Stimulated activated CD4-positive, alpha-beta T cell treated with anti-CD3 and anti-CD28 coated beads, Interleukin-2, amount 100 ng/mL, for 4 hours (primary cell): Measurements from ENCODE around the gene CDH1.
"Not testable (repeated sequence)": the region's sequence is repeated elsewhere in the genome, so short reads cannot be mapped to it uniquely, and the experiment has no call there.

Experiments
- DNase-seq: peaks from one replicate; pipeline ENCODE4 v3.0.0-alpha.2; 2020; ENCODE audit warnings: low read depth

CDH1 gene

GRCh38 chr16:68790944-68791343 lies 53.9 kb downstream of the CDH1 start:
- DNase-seq, result no peak

GRCh38 chr16:68792465-68793324 lies 55.6 kb downstream of the CDH1 start:
- DNase-seq, result no peak

- DNase-seq, result no peak
Observed at GRCh38 chr16:68793401-68793857, 56.3 kb downstream of the CDH1 start.

- no peak for DNase-seq
Observed at GRCh38 chr16:68798398-68798797, 61.3 kb downstream of the CDH1 start.

DNA sequence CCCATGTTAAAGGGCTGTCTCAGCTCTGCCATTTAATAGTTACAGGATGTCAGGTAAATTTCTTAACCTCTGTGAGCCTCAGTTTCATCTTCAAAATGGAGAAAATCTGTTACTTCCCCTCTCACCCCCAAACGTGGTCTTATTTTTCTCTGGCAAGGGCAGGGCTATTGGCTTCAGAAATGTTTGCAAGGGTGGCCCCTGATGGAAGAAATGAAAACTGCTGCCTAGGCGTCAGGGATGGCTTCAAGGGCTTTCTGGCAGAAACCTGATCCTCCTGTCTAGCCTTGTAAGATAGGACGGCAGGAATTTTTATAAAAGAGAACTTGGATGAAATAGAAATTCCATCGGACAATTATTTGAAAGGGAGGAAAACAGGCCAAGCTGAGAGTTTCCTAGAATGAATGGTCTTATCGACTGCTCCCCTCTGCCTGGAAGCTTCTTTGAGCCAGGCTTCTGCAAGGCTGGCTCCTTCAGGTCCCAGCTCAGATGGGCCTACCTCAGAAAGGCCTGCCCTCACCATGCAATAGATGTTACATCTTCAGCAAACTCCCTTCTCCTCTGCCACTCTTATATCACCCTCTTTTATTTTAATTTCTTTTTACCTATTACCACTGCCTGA lies 63.3 kb downstream of the CDH1 start:
- peak; percentile 6 for DNase-seq

DNA sequence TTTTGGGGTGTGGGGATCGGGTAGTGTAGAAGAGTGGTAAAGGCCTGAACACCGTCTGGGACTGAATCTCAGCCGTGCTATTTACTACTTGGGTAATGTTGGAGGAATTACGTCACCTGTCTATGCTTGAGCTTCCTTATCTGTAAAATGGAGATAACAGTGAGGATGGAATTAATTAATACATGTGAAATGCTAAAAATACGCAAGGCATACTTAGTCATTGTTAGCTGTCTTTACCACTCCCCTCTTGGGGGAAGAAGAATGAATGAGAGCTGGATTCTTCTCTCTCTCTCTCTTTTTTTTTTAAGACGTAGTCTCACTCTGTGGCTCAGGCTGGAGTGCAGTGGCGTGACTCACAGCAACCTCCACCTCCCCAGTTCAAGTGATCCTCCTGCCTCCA lies 65.1 kb downstream of the CDH1 start:
- no peak for DNase-seq

GRCh38 chr16:68806422-68806821 lies 69.3 kb downstream of the CDH1 start:
- no peak for DNase-seq

GRCh38 chr16:68806981-68807380 lies 69.9 kb downstream of the CDH1 start:
- DNase-seq, result no peak

GRCh38 chr16:68814516-68814915 lies 77.4 kb downstream of the CDH1 start:
- no peak for DNase-seq

DNA sequence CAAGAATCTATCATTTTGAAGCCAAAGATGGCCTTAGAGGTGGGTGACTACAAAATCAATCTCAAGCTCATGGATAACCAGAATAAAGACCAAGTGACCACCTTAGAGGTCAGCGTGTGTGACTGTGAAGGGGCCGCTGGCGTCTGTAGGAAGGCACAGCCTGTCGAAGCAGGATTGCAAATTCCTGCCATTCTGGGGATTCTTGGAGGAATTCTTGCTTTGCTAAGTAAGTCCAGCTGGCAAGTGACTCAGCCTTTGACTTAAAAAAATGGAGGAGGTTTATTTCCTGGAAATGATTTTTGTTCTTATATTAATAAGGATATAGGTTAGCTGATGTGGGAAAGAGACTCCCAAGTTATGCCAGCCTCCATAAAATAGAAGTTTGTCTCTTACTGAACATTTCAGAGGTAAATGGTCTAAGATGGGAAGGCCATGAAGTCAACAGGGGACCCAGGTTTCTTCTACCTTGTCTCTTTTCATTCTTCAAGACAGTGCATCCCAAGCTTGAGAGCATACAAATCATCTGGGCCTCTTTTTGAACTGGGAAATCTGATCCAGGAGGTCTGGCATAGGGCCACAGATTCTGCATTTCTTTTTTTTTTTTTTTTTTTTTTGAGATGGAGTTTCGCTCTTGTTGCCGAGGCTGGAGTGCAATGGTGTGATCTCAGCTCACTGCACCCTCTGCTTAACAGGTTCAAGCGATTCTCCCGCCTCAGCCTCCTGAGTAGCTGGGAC lies 86.5 kb downstream of the CDH1 start:
- no peak for DNase-seq

DNA sequence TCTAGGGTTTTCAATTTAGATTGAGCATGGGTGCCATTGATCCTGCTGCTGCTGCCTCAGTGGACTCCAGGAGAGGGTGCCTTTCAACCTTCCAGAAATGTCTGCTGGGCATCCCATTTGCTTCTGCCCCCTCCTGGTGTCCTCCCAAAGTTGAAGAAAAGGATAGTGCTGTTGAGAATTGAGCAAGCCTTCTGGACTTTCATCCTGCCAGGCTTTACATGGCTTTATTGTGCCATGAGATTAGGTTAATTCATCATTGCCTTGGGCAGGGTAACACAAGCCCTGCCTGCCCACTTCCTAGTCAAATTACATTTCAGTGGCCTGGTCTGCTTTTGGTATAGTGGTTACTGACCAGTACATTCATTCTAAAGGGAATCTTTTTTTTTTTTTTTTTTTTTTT lies 88.3 kb downstream of the CDH1 start:
- DNase-seq, result no peak

- DNase-seq, result no peak
Observed at GRCh38 chr16:68826652-68827051, 89.6 kb downstream of the CDH1 start.

DNA sequence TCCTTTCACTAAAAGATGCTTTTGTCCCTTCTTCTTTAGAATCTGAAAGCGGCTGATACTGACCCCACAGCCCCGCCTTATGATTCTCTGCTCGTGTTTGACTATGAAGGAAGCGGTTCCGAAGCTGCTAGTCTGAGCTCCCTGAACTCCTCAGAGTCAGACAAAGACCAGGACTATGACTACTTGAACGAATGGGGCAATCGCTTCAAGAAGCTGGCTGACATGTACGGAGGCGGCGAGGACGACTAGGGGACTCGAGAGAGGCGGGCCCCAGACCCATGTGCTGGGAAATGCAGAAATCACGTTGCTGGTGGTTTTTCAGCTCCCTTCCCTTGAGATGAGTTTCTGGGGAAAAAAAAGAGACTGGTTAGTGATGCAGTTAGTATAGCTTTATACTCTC lies 96.2 kb downstream of the CDH1 start:
- no peak for DNase-seq

DNA sequence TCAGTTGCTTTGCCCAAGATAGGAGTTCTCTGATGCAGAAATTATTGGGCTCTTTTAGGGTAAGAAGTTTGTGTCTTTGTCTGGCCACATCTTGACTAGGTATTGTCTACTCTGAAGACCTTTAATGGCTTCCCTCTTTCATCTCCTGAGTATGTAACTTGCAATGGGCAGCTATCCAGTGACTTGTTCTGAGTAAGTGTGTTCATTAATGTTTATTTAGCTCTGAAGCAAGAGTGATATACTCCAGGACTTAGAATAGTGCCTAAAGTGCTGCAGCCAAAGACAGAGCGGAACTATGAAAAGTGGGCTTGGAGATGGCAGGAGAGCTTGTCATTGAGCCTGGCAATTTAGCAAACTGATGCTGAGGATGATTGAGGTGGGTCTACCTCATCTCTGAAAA lies 97.5 kb downstream of the CDH1 start:
- DNase-seq, result no peak

DNA sequence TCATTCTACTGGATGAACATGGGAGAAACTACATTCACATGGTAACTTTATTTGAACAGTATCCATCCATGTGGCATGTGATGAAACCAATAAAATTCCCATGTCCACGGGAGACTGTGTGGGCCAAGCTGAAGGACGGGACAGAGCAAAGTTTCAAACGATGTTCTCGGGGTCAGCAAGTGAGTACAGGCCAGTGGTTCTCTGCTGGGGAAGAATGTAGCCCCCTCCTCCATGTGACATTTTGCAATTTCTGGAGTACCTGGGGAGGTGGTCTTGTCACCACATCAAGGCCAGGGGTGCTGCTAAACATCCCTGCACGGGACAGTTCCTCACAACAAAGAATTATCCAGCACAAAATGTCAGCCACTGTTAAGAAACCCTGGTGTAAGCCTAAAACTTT lies 98.9 kb downstream of the CDH1 start:
- DNase-seq, result no peak

DNA sequence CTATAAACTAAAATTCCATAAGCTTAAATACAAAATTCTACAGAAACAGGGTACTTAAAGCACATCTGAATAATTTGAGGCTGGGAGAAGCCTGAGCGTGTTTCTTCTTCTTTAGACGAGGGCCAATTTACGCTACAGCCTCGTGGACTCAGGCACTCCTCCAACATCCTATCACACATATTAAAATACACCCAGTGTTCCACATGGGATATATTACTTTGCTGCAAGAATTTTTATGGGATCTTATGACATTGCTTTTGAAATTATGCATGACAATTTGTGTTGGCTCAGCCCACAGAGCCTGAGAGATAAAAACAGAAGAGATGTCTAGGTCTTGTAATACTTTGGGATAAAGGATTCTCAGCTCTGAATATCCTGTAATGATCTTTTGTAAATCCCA lies 102.7 kb downstream of the CDH1 start:
- no peak for DNase-seq

DNA sequence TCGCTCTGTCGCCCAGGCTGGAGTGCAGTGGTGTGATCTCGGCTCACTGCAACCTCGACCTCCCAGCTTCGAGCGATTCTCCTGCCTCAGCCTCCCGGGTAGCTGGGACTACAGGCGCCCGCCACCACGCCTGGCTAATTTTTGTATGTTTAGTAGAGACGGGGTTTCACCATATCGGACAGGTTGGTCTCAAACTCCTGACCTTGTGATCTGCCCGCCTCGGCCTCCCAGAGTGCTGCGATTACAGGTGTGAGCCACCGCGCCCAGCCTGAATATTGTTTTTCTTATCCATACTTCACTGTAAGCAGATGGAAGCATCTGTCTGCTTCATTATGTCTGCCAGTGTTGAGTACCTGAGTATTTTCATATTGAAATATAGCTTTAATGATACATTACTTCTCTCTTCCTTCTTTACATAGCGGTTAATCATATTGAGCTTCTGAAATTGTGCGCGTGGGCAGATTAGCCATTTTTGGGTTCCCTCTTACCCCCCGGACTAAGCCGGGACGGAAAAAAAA lies 105.9 kb downstream of the CDH1 start:
- not testable (repeated sequence) for DNase-seq

DNA sequence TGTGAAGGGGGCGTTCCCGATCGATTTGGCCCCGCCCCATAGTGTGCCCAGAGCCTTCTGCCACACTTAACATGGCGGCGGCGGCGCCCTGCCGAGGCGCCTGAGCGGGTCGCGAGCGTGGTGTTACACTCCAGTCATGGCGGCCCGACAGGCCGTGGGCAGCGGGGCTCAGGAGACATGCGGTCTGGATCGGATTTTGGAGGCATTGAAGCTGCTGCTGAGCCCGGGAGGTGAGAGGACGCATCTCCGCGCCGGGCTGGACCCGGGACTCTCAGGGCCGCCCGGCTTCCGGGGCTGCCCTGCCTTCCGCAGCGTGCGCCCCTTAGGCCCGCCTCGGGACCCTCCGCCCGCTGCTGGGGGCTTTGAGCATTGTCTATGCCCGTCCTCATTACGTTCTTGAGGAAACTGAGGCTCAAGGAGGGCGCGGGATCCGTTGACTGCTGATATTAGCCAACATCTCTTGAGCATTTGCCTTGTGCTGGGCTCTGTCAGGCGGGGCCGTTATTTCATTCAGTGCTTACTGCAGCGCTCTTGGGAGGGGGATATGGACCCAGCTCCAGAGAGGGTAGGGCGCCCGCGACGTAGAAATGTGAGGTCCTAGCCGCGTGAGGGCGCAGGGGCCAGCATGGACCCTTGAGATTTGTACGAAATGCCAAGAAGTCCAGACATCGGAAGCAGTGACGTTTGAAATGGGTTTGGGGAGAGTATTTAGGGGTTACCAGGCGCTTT lies 106.6 kb downstream of the CDH1 start, which contains the start of gene TANGO6:
TSS of gene TANGO6 (plus strand) at position 50 of the 729 bp plus-strand sequence. CDS start at position 137, 87 bp downstream.
- peak; percentile 93 for DNase-seq

- DNase-seq, result no peak
Observed at GRCh38 chr16:68844211-68844564, 107.1 kb downstream of the CDH1 start.

- DNase-seq, result no peak
Observed at GRCh38 chr16:68848786-68849185, 111.7 kb downstream of the CDH1 start.

DNA sequence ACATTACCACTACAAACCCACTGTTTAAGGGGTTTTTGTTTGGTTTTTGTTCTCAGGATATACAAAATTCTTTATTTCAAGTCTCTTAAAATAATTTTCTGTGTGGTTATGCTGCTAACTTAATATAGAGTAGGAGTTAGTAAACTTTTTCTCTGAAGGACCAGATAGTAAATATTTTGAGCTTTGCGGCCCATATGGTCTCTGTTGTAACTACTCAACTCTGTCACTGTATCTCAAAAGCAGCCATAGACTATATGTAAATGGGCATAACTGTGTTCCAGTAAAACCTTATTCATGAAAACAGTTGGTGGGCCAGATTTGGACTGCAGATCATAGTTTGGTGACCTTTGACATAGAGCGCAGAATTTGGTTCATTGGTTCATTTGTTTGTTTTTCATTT lies 113.4 kb downstream of the CDH1 start:
- DNase-seq, result no peak

DNA sequence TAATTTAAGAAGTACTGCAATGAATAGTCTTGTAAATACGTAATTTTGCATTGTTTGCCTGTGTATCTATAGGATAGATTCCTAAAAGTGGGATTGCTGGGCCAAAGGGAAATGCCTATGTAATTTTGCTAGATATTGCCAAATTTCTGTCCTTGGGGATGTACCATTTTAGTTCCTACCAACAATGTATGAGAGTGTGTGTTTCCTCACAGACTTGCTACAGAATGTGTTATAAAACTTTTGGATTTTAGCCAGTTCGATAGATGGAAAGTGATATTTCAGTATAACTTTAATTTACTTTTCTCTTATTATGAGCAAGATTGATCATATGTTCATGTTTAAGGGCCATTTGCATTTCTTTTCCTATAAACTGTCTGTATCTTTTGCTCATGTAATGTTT lies 114.5 kb downstream of the CDH1 start:
- DNase-seq, result no peak
